Smooth muscle cell (in vitro differentiated cells): ENCODE measurements around the gene TOR4A. TPM values are rescaled to one million over a fixed set of nuclear protein-coding genes. Genes with fewer than 3 reads are reported as not detected.

ENCODE experiments used
- DNase-seq: peaks from one replicate; lab custom pipeline; 2025; ENCODE audit not compliant: unreplicated experiment; lab: John Stamatoyannopoulos, UW
- H2AFZ ChIP-seq: fragments of 200-600 bp; sonication (generic); 2 replicates; pipeline ENCODE4 v1.6.0; 2016; ENCODE audit warnings: antibody characterized with exemption, low read depth, mild to moderate bottlenecking
- H3F3A ChIP-seq: fragments of 200-600 bp; sonication (generic); 2 replicates; pipeline ENCODE4 v1.6.0; 2017; ENCODE audit warnings: antibody characterized with exemption, low read depth
- H3K27ac ChIP-seq: fragments of 200-600 bp; sonication (generic); 2 replicates; pipeline ENCODE4 v1.5.1; 2016; ENCODE audit warnings: low read depth, mild to moderate bottlenecking
- H3K27me3 ChIP-seq: fragments of 200-600 bp; sonication (generic); 2 replicates; pipeline ENCODE4 v1.6.1; 2016; ENCODE audit warnings: low read depth, mild to moderate bottlenecking
- H3K36me3 ChIP-seq: fragments of 200-600 bp; sonication (generic); 2 replicates; pipeline ENCODE4 v1.5.1; 2016; ENCODE audit warnings: low read depth
- H3K4me1 ChIP-seq: fragments of 200-600 bp; sonication (generic); 2 replicates; pipeline ENCODE4 v1.5.1; 2016; ENCODE audit warnings: low read depth
- H3K4me2 ChIP-seq: fragments of 200-600 bp; sonication (generic); 2 replicates; pipeline ENCODE4 v1.6.0; 2016; ENCODE audit warnings: mild to moderate bottlenecking
- H3K4me3 ChIP-seq: fragments of 200-600 bp; sonication (generic); 2 replicates; pipeline ENCODE4 v1.5.1; 2016; ENCODE audit warnings: mild to moderate bottlenecking
- H3K79me2 ChIP-seq: fragments of 200-600 bp; sonication (generic); 2 replicates; pipeline ENCODE4 v1.6.0; 2016; ENCODE audit warnings: low read depth, mild to moderate bottlenecking
- H3K9ac ChIP-seq: fragments of 200-600 bp; sonication (generic); 2 replicates; pipeline ENCODE4 v1.6.0; 2016; ENCODE audit warnings: low read depth
- H3K9me3 ChIP-seq: fragments of 200-600 bp; sonication (generic); replicated peaks from 2 replicates; pipeline ENCODE4 v1.5.1; 2016; ENCODE audit warnings: low read depth
- H4K20me1 ChIP-seq: fragments of 200-600 bp; sonication (generic); 2 replicates; pipeline ENCODE4 v1.6.0; 2016; ENCODE audit warnings: low read depth
- CTCF ChIP-seq: fragments of 200-600 bp; sonication (generic); IDR thresholded peaks from 2 replicates; pipeline ENCODE4 v1.5.1; 2017; ENCODE audit warnings: borderline replicate concordance, mild to moderate bottlenecking, antibody characterized with exemption; ENCODE audit not compliant: insufficient read depth, poor library complexity, severe bottlenecking
- WGBS: methylation state at CpG from one replicate; pipeline ENCODE4 v1.1.7; 2016; ENCODE audit warnings: low lambda C conversion rate; 5-methylcytosine and 5-hydroxymethylcytosine counted together
- polyA plus RNA-seq: library from polyadenylated mRNA; unstranded; fragments of >200 nt; fragmentation: Nextera tagmentation; extraction: Ambion mirVana; gene quantifications from 2 replicates; pipeline ENCODE4 v1.2.1, GENCODE V29; 2016
- total RNA-seq: library from RNA; depleted of rRNA; stranded (reverse); fragments of >200 nt; gene quantifications from 2 replicates; pipeline ENCODE4 v1.2.3, GENCODE V29; 2014

TOR4A gene
- total and polyA plus RNA-seq, 2 experiments from 2014 or later = 5.5 to 6.3 TPM

- no peak for DNase-seq
- H3K27me3 ChIP-seq = no peaks in the 10 kb centered on the region
- H2AFZ ChIP-seq = no peak overlapping the region
- no peaks in the 10 kb centered on the region for H3K36me3 ChIP-seq
- peaks cover 26% of the 10 kb centered on the region for H3K4me1 ChIP-seq
- H3K9ac ChIP-seq = no peak overlapping the region
- H3K4me2 ChIP-seq = no peak overlapping the region
- no peak overlapping the region for H3K27ac ChIP-seq
- no peaks in the 10 kb centered on the region for H3K9me3 ChIP-seq
- H3K4me3 ChIP-seq = no peak overlapping the region
- no peaks in the 10 kb centered on the region for H3F3A ChIP-seq
- no peaks in the 10 kb centered on the region for H3K79me2 ChIP-seq
- 98% methylated on average over 6 of the region's 6 CpGs for WGBS
- H4K20me1 ChIP-seq = no peaks in the 10 kb centered on the region
- no peak for TF ChIP-seq CTCF
Measured at GRCh38 chr9:137312852-137313325, 35.4 kb downstream of the TOR4A start.

- Histone ChIP-seq H3F3A (no peaks in the 10 kb centered on the region), H3K4me2 (no peak overlapping the region), H3K4me1 (peaks cover 26% of the 10 kb centered on the region), H4K20me1 (no peaks in the 10 kb centered on the region), H3K9ac (no peak overlapping the region), H3K27me3 (no peaks in the 10 kb centered on the region), H3K4me3 (no peak overlapping the region), H3K9me3 (no peaks in the 10 kb centered on the region), H3K79me2 (no peaks in the 10 kb centered on the region), H2AFZ (no peak overlapping the region), H3K27ac (no peak overlapping the region), H3K36me3 (no peaks in the 10 kb centered on the region)
- no peak for TF ChIP-seq CTCF
- no peak for DNase-seq
- WGBS = 75% methylated on average over 9 of the region's 9 CpGs
Measured at GRCh38 chr9:137313326-137313936, 35.9 kb downstream of the TOR4A start.

- H3K27me3 ChIP-seq = no peaks in the 10 kb centered on the region
- no peak for TF ChIP-seq CTCF
- no peaks in the 10 kb centered on the region for H3K36me3 ChIP-seq
- no peak overlapping the region for H3K27ac ChIP-seq
- no peaks in the 10 kb centered on the region for H3K79me2 ChIP-seq
- 82% methylated on average over 23 of the region's 24 CpGs for WGBS
- H4K20me1 ChIP-seq = no peaks in the 10 kb centered on the region
- H3K9ac ChIP-seq = no peak overlapping the region
- peaks cover 26% of the 10 kb centered on the region for H3K4me1 ChIP-seq
- H3F3A ChIP-seq = no peaks in the 10 kb centered on the region
- no peak overlapping the region for H2AFZ ChIP-seq
- H3K4me3 ChIP-seq = no peak overlapping the region
- no peak for DNase-seq
- H3K4me2 ChIP-seq = no peak overlapping the region
- H3K9me3 ChIP-seq = no peaks in the 10 kb centered on the region
Measured at GRCh38 chr9:137313956-137314560, 36.5 kb downstream of the TOR4A start.
